OCI-LY1 (cell line): ENCODE results near the gene PARN.
"Not testable (repeated sequence)": the region's sequence is repeated elsewhere in the genome, so short reads cannot be mapped to it uniquely, and the experiment has no call there.

ENCODE experiments used
- CTCF ChIP-seq: fragments of 200-600 bp; sonication (generic), shearing (Covaris generic); IDR thresholded peaks from 2 replicates; pipeline ENCODE4 v1.5.1; 2017; ENCODE audit warnings: mild to moderate bottlenecking, antibody characterized with exemption, low read length, moderate library complexity, mixed read lengths
- EZH2 ChIP-seq: fragments of 200-600 bp; sonication (generic), shearing (Covaris generic); IDR thresholded peaks from 2 replicates; pipeline ENCODE4 v1.8.0; 2017; ENCODE audit warnings: borderline replicate concordance, mixed run types, mild to moderate bottlenecking, antibody characterized with exemption, low read length, moderate library complexity, mixed read lengths

- TF ChIP-seq CTCF, EZH2: not testable (repeated sequence)
Measured at GRCh38 chr16:14574698-14575415, 55.2 kb downstream of the PARN start.
